ENCODE measurements around the gene HMGN1. TPM values are rescaled to one million over a fixed set of nuclear protein-coding genes. Genes with fewer than 3 reads are reported as not detected.
A peak's percentile ranks its signal among the peaks of the same experiment; 100 is the strongest.

HMGN1 gene
- total and polyA plus RNA-seq, 8 donors: 161 to 700 (median 674) TPM

DNA sequence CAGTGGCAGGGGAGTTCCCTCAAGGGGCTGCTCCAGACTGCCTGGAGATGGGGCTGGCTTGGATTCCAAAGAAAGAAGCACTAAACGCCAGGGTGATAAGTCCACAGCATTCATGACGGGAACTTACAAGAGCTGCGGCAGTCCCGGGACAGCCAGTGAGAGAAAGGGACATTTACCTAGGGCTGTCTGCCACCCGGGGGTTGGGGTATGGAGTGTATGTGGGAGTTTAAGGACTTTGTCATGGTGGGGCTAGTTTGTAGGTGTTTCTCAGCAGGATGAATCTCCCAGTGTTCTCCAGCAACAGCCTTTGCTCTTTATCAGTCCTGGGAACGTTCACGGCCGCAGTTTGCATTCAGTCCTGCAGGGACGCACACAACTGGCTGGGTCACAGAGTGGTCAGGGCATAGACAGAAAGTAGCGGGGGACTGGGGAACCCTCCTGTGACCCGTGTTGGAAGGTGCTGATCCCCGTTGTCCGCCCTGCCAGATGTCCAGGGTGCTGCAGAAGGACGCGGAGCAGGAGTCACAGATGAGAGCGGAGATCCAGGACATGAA is 41.4 kb upstream of the HMGN1 start:
- no peak for DNase-seq
- Histone ChIP-seq H3K27ac (no peak overlapping the region), H3K36me3 (peaks cover 0 to 46% of the 10 kb centered on the region in 2 donors), H3K9me3 (no peaks in the 10 kb centered on the region), H3K4me3 (no peak overlapping the region), H3K27me3 (no peaks in the 10 kb centered on the region), H3K4me1 (peaks cover 8 to 34% of the 10 kb centered on the region in 2 donors)
- TF ChIP-seq, protein P1, sequence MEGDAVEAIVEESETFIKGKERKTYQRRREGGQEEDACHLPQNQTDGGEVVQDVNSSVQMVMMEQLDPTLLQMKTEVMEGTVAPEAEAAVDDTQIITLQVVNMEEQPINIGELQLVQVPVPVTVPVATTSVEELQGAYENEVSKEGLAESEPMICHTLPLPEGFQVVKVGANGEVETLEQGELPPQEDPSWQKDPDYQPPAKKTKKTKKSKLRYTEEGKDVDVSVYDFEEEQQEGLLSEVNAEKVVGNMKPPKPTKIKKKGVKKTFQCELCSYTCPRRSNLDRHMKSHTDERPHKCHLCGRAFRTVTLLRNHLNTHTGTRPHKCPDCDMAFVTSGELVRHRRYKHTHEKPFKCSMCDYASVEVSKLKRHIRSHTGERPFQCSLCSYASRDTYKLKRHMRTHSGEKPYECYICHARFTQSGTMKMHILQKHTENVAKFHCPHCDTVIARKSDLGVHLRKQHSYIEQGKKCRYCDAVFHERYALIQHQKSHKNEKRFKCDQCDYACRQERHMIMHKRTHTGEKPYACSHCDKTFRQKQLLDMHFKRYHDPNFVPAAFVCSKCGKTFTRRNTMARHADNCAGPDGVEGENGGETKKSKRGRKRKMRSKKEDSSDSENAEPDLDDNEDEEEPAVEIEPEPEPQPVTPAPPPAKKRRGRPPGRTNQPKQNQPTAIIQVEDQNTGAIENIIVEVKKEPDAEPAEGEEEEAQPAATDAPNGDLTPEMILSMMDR (IDR thresholded peaks at IDR 0.05): no peak
- intact Hi-C loops (cut with DNase I): no loop called here
- no peak for ATAC-seq

- no peak for ATAC-seq
Measured at GRCh38 chr21:39388811-39389155, 39.9 kb upstream of the HMGN1 start.

DNA sequence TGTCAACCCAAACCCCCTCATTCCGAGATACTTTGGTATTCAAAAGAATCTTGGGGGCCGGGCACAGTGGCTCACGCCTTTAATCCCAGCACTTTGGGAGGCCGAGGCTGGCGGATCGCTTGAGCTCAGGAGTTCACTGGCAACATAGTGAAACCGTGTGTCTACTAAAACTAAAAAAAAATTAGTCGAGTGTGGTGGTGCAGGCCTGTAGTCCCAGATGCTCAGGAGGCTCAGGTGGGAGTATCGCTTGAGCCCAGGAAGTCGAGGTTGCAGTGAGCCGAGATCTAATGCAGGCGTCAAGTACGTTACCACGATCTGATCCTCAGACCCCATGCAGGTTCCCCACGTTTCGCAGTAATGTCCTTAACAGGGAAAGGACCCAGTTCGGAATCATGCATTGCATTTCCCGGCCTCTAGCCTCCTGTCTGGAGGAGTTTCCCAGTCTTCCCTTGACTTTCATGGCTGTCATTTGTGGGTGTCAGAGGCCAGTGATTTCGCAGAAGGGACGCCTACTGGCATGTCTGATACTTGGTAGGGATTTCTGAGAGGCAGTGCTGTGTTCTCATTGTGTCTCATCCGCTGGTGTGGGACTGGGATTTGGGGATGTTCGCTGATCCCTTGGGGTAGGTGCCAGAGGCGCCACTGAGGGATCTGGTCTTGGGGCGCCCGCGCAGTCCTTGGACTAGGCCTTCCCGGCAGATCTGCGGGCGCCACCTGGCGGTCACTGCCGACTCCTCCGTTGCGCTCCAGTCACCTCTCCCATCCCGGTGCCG is 39.3 kb upstream of the HMGN1 start:
- peak; percentile 88 for ATAC-seq
- peaks cover 8 to 39% of the 10 kb centered on the region in 2 donors for H3K4me1 ChIP-seq
- H3K27ac ChIP-seq: peak overlapping the region in 1 of 2 donors; percentile 69
- TF ChIP-seq, protein P1 (IDR thresholded peaks at IDR 0.05): peak; percentile 90 to 97
- no peaks in the 10 kb centered on the region for H3K27me3 ChIP-seq
- H3K36me3 ChIP-seq: peaks cover 0 to 25% of the 10 kb centered on the region in 2 donors
- intact Hi-C loops (cut with DNase I): no loop called here
- no peaks in the 10 kb centered on the region for H3K9me3 ChIP-seq
- peak; percentile 80 to 100 (median 92) for DNase-seq
- H3K4me3 ChIP-seq: peak overlapping the region; percentile 39 to 47

More at GRCh38 chr21:39388811-39389155, 39.9 kb upstream of the HMGN1 start:
- Histone ChIP-seq H3K4me3 (peak overlapping the region in 1 of 2 donors; percentile 47), H3K9me3 (no peaks in the 10 kb centered on the region), H3K27ac (no peak overlapping the region), H3K36me3 (peaks cover 0 to 31% of the 10 kb centered on the region in 2 donors), H3K4me1 (peaks cover 8 to 39% of the 10 kb centered on the region in 2 donors), H3K27me3 (no peaks in the 10 kb centered on the region)
- TF ChIP-seq, protein P1 (IDR thresholded peaks at IDR 0.05): peak in 1 of 2 donors; percentile 18
- intact Hi-C loops (cut with DNase I): no loop called here
- no peak for DNase-seq

- peak; percentile 84 to 98 (median 94) for DNase-seq
- H3K36me3 ChIP-seq: peaks cover 0 to 18% of the 10 kb centered on the region in 2 donors
- no peaks in the 10 kb centered on the region for H3K9me3 ChIP-seq
- H3K4me1 ChIP-seq: peaks cover 8 to 39% of the 10 kb centered on the region in 2 donors
- ATAC-seq: peak; percentile 75
- peak overlapping the region; percentile 62 to 69 for H3K27ac ChIP-seq
- H3K27me3 ChIP-seq: no peaks in the 10 kb centered on the region
- H3K4me3 ChIP-seq: peak overlapping the region; percentile 39 to 47
- intact Hi-C loops (cut with DNase I): no loop called here
- TF ChIP-seq, protein P1 (IDR thresholded peaks at IDR 0.05): no peak
Measured at GRCh38 chr21:39387461-39388037, 38.7 kb upstream of the HMGN1 start.

DNA sequence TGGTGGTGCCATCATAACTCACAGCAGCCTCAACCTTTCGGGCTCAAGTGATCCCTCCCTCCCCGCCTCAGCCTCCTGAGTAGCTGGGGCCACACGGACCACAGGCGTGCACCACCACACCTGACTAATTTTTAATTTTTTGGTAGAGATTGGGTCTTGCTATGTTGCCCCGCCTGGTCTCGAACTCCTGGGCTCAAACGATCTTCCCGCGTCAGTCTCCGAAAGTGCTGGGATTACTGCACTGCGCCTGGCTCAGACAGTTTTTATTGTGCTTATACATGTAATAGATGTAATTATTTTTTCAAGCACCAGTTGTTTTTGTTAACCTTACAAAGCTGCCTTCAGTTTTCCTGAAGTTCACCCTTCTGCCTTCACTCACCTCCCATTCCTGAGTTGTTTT is 38.0 kb upstream of the HMGN1 start:
- TF ChIP-seq, protein P1 (IDR thresholded peaks at IDR 0.05): no peak
- peak overlapping the region; percentile 39 to 47 for H3K4me3 ChIP-seq
- peaks cover 0 to 12% of the 10 kb centered on the region in 2 donors for H3K36me3 ChIP-seq
- DNase-seq (no peak), ATAC-seq (no peak)
- intact Hi-C loops (cut with DNase I): no loop called here
- H3K27ac ChIP-seq: peak overlapping the region; percentile 62 to 69
- no peaks in the 10 kb centered on the region for H3K9me3 ChIP-seq
- peaks cover 8 to 39% of the 10 kb centered on the region in 2 donors for H3K4me1 ChIP-seq
- H3K27me3 ChIP-seq: no peaks in the 10 kb centered on the region
